Stimulated activated CD8-positive, alpha-beta memory T cell treated with anti-CD3 and anti-CD28 coated beads, Interleukin-15, amount 100 ng/mL, for 48 hours (primary cell): Measurements from ENCODE around the gene KCND1.

Experiments used
- DNase-seq, 2 donors: peaks; one replicate each; pipeline ENCODE4 v3.0.0-alpha.2; 2020; ENCODE audit warnings: low read depth in 2 of 2

Gene KCND1

DNA sequence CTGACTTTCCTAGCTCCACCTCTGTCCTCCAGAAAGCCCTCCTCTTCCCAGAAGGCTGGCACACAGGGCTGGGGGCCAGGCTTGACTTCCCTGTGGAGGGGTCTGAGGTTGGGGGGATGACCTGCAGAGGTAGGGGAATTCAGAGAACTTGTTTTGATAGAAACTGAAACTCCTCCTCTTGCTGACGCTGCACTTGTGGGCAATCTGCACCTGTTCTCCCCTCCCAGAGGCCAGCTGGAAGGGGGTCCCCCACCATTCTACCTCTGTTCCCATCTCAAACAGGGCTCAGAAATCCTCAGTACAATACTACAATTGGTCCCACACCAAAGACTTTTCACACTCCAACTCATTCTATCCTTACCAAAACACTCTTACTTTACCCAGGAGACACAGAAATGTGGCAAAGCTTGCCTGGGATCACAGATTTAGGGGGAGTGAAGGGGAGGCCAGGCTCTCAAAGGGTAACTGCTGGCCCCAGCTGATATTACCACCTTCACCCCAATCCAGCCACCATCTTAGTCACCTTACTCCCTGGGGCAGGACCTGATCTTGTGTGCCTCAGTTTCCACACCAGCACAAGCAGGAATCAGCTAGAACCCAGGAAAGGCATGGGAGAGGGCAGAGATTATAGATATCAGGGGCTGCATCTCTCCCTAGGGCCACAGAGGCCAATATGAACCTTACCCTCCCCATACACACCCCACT is 32.8 kb downstream of the KCND1 start:
- DNase-seq = peak; percentile 70 to 76

DNA sequence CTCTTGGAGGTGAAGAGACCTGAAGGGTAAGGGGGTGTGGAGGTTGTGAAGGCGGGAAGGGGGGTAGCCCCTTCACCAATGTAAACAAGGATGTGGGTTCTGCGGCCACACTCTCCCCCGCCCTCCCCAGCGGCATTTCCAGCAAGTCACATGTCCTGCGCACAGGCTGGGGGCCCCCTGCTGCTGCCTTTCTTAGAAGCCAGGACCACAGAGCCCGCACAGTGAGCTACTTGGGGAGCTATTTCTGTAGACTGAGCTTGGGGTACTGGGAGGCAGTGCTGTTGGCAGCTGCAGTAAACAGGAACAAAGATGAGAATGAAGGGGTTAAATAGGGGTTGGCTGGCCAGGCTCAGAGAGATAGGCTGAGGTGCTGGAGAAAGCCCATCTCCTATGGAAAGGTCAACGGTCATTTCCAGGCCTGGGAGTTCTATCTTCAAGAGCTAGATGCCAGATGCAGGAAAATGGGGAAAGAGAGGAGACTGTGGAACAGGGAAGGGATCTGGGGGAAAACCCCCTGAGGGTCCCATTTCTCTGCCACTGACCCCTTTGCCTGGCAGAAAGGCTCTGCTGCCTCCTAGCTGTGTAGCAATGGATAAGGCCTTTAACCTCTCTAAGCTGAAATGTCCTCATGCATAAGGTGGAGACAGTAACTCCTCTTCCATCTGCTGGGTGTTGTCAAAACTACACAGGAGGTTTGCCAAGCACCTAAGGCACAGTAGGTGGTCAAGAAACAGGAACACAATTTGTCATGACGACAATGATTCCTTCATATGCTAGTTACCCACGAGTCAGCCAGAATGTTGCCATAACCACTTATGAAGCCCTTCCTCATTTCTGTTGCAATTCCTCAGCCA is 34.4 kb downstream of the KCND1 start:
- DNase-seq = peak; percentile 85 to 92

DNA sequence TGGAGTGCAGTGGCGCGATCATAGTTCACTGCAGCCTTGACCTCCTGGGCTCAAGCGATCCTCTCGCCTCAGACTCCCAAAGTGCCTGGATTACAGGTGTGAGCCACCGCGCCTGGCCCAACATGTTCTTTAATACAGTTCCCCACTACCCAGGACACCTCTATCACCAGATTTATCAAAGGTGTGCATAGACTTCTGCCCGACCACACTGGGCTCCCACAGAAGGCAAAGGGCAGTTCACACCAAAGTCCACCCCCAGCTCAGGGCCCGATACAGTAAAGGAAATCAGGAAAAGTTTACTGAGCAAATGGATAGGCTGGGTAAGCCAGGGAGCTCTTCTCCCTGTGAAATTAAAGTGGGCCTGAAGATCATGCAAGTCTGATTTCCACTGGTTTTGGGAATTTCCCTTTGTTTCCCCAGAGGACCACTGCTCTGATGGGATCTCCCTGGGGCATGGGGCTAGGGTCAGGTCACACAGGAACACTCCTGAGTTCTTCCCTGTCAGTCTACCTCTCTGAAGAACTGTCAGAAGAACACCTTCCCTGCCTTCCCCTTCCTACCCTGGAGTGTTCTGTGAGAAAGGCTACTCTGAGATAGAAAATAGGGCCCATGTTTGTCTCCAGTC is 35.1 kb downstream of the KCND1 start:
- DNase-seq = no peak

DNA sequence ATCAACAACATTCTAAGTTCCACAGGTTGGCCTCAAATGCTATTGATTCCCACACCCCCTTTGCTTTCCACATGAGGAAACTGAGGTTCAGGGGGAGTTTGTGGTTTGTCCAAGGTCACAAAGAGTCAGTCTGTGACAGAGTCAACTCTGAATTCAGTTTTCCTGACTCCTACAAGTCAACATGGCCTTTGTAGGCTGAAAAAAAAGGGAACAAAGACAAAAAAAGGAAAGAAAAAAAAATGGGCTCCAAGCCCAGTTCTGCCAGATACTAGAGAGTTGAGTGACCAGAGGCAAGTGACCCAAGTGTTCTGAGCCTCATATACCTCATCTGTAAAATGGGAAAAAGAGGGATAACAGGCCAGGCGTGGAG is 36.4 kb downstream of the KCND1 start:
- no peak for DNase-seq

DNA sequence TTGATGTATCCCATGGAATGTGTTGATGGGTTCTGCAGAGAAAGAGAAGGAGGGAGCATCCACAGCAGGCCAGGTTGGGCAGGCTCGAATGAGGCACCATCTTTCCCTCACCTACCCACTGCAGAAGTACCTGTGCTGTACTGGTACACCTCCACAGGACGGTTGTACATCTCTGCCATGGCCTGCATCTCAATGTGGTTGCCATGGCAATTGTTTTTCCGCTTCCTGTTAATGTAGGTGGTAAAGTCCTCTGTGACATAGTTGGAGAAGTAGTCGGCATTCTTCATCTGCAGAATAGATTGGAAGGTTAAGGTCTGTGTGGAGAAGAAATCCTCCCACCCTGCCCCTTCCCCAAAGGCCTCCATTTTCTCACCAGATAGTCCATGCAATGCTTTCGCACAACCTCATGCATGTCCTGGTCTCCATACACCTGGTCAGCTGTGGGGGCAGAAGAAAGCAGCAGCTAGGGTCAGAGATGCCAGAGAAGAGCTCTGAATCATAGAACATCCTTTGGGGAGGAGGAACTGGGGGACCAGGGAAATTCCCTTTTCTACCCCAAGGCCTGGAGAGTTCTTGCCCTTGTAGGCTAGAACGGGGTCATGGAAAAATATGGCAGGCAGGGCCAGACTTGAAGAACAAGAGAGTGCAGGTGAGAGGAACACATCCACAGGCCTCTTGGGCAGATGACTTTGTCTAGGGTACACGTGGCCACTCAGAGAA is 36.9 kb downstream of the KCND1 start:
- DNase-seq = no peak

DNA sequence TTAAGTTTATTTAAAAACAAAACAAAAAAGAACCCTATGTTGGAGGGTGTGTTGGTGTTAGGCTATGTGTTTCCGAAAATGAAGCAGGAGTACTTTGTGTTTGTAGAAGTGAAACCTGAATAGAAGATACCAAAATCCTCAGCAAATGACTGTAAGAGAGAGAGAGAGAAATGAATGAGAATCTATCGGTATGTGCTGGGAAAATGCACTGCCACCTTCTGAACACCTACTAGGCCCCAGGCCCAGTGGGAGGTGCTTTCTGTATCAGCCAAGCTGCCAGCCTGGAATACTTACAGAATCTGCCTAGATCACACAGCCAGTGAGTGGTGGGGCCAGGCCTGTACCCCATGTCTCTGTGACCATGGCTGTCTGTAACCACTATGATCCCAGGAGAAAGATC is 37.9 kb downstream of the KCND1 start:
- DNase-seq = no peak

DNA sequence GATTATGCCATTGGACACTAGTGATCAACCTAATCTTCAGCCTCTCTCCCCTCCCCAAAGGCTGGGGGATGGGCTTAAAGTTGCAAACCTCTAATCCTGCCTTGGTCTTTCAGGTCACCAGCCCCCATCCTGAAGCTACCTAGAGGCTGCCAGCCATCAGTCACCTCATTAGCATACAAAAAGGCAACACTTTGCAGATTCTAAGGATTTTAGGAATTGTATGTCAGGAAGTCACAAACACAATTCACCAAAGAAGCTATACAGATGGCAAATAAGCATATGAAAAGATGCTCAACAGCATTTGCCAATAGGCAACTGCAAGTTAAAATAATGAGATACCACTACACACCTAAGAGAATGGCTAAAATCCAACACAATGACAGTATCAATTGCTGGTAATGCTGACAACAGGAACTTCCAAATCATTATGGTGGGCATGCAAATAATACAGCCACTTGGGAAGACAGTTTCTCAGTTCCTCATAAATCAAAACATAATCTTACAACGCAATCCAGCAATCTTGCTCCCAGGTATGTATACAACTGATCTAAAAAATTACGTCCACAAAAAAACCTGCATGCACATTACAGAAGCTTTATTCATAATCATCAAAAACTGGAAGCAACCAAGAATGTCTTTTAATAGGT is 43.8 kb downstream of the KCND1 start:
- no peak for DNase-seq

DNA sequence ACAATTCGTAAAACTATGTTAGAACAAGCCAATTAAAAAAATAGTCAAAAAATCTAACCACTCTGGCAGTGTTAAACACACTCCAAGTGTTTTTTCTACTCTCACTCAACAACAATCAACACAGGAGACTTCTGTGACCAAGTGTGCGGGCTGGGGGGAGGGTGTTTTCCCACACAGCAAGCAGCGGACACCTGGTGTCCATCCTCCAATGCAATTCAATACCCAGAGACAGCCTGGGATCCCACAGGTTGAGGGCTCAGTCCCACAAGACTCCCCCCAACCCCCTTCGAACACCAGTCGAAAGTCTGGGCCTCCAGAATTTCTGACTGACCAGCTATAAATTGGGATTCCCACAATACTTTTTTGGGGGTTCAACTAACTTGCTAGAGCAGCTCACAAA is 44.5 kb downstream of the KCND1 start:
- no peak for DNase-seq

DNA sequence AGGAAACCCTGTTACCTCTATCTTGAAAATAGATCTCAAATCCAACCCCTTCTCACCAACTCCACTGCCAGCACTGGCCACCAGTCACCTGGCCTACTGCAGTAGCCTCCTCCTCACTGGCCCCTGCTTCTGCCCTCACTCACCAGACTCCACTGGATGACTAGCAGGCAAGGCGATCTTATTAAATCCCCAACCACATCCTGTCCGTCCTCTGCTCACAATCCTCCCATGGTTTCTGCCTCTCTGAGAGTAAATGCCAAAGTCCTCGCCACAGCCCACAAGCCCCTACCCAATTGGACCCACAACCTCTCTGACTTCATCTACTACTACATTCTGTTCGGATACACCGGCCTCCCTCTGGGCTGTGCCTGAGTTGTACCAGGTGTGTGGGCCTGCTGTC is 47.4 kb downstream of the KCND1 start:
- no peak for DNase-seq

DNA sequence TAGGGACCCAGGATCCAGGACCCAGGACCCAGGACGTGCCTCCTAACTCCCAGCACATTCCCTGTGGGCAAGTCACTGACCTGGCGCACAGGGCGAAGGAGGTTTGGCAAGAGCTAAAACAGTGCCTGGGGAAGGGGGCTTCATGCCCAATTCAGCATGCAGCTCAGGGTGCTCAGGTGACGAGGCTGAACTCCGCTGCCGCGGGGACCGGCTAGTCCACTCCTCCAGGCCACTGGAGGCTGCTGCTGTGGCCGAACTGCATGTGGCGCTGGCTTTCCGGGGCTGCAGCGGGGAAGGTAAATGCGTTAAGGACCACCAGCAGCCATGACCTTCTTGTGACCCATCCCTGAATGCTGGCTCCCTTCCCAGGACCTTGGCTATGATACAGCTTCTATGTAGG is 47.9 kb downstream of the KCND1 start:
- no peak for DNase-seq

DNA sequence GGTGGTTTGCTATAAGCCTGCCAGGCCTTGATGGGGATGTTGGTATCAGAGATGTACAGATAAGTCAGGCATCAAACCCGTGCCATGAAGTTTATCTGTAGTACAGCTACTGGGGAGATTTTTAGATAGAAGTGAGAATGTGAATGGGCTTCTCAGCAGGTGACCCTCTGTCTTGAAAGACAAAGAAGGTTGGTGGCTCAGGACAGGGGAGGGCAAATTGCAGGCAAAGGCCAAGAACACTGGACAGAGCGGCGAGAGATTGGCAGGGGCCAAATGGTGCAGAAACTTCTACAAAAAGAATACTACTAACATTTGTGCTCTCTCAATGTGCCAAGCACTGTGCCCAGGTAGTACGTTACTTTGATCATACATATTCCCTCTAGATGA is 50.9 kb downstream of the KCND1 start:
- no peak for DNase-seq

DNA sequence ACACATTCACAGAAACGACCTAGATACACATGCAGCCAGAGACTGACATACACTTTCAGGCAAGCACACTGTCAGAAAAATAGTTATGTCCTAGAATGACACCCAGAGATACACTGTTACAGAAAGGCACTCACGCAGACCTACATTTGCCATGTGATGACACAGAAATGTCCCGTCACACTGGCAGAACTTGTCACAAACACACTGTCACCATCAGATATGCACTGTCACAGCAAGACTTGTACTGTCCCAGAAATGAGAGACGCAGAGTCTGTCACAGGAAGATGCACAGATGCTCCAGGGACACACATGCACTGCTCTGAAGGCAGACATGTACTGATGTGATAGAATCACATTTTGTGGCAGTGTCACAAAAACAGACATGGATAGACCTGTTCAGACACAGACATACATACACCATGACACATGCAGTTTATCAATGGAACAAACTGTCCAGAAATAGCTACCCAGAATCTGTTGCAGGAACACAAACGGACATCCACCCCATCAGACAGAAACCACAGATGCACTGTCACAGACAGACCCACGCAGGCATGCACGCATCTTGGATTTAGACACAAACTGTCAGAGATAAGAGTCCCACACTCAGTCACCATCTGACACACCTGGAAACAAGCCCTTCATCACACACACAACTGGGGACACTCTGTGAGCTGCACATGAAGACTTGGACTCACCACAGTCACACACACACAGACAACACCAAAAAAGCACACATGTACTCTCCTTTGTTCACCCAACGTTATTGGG is 51.5 kb downstream of the KCND1 start:
- DNase-seq = no peak

DNA sequence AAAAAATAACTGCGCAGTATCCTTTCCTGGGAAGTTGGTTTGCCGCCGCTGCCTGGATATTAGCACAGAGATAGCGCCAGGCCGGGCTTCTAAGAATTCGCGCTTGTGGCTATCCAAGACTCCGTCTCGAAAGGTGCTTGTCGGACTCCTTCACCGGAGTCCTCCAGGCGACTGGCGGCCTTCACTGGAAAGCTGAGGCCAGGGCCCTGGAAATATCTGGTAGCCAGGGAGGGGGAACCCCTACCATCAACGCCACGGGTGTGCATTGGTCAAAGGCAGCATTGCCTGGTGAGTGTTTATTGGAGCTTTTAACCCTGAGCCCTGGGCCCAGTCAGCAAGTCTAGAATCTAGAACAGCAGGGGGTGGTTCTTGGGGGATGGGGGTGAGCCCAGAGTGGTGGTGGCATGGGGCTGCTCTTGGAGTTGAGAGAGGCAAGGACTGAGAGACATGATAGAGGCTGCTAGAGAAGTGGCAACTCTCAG is 52.2 kb downstream of the KCND1 start:
- no peak for DNase-seq

DNA sequence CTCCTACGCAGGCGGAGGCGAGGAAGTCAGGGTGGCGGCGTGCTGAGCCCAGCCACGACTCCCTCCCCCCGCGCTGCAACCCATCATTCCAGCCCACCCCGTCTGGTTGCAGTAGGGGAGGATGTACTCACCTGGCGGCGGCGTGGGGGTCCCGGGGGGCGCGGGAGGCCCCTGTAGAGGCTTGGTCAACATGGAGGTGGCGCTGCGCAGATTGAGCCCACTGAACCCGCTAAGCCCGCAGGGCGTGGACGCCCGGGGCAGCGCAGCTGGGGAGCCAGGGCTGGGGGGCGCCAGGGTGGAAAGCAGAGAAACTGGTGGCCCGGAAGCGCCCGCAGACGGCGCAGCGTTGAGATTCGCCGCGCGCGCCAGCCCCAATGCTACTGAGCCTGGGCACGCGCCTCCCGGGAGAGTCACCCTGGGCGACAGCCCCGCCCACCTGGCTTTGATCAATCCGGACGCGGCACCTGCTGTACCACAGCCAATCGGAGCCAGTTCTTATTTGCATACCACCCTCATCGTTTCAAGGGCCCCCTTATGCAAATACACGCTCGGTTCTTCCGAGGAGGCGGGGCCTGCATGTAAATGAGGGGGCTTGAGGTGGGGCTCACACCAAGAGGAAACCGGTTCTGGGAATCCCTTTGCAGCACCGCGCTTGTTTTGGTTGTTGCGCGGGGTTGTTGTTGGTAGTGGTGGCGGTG is 52.9 kb downstream of the KCND1 start, which contains the start of gene PIM2:
Gene PIM2 (minus strand): TSS at position 382 of the 698 bp plus-strand sequence. CDS start 190 bp downstream, at position 192.
- peak; percentile 83 to 84 for DNase-seq

DNA sequence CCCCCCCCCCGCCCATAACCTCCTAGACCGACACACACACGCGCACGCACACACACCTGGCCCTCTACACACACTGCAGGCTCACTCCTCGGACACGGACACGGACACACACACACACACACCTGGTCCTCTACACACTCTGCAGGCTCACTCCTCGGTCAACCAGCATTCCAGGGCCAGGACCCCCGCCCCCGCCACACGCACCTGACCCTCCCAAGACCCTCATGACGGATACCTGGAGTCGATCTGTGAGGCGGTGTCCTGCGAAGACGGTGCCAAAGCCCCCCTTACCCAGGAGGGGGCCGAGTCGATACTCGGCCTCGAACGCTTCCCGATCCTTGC is 53.4 kb downstream of the KCND1 start:
- no peak for DNase-seq

DNA sequence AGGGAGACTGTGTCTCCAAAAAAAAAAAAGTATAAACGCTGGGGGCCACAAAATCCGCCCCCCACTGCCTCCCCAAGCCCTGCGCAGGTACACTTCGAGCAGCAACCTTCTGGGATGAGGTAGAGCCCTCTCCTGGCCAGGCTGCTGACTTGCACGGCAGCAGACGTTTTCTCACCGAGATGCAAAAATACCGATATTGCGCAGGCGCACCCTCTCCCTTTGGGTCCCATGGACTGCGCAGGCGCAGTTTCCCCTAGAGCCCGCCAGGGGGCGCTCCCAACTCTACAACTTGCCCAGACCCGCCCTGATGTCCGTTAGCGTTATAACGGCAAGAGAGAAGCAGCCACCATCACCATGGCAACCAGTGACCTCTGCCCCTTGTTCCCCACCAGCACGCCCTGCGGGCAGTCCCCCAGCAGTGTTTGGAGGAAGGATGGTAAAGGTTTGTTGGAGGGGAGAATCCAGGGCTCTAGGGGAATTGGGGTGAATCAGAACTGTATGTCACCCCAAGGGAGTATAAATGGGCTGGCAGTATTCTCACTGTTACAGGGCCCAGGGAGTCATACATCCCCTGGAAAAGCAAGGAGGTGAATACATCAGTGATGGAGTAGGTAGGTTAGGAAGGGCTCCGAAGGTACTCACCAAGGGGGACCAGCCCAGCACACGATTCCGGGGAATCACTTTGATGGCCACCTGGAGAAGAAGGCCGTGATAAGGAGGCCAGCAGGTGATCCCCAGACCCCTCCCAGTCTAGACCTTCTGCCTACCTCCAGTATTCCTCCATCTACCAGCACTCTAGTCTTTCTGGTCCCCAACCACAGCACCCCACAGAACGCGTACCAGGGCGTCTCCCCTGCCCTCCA is 54.3 kb downstream of the KCND1 start:
- DNase-seq = peak; percentile 77 to 78

DNA sequence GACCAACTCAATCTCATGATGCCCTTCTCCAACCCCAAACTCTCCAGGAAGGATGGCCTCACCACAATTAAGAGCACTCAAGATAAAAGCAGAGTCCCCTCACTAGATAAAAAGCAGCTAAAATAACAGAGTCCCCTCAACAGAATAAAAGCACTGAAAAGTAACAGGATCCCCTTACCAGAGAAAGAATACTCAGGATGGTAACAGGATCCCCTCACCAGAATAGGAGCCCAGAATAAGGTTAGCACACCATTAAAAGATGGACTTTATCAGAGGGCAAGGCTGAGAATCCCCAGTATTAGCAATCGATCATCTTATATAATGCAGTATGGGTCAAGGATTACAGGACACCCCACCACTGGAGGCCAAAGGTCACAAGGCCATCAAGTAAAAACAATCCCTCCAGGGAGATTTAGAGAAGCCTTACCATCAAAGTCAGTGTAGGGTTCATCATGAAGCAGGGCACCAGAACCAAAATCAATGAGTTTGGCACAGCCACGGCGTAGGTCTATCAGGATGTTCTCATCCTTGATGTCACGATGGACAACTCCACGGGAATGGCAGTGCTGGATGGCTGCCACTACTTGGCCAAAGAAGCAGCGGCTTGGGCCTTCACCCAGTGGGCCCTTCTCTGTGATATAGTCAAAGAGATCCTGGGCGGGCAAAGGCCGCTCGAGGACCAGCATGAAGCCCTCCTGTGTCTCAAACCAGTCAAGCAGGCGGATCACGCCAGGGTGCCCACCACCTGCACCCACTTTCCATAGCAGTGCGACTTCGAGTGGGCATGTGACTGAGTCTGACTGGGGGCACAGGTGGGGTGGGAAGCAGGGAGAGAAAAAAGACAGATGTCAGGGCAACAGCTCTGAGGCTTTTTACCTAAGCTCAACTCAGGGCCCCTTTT is 56.8 kb downstream of the KCND1 start:
- DNase-seq = no peak
